ENCODE measurements around the gene STUM. TPM values are rescaled to one million over a fixed set of nuclear protein-coding genes. Genes with fewer than 3 reads are reported as not detected.

Gene STUM
- total RNA-seq, 1 donor from 2014 or later, result 2.8 TPM

DNA sequence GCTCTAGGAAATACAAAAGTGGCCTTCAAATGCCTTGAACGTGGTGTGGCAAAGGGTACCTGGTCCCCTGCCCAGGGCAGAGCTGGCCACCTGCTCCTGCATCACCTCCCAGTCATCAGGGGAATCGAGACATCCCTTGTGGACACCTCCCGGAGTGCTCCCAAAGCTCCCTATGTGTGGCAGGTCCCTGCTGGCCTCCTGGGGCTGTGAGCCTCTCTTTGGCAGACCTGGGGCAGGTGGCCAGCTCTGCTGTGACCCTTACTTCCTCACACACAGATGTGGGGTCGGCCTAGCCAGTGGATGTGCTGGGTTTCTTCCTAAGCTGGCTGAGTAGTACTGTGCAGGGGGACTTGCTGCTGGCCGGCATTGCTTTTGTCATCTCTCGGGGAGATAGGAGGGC, 104.0 kb downstream of the STUM start:
- DNase-seq (ENCODE audit: low spot score), result no peak

DNA sequence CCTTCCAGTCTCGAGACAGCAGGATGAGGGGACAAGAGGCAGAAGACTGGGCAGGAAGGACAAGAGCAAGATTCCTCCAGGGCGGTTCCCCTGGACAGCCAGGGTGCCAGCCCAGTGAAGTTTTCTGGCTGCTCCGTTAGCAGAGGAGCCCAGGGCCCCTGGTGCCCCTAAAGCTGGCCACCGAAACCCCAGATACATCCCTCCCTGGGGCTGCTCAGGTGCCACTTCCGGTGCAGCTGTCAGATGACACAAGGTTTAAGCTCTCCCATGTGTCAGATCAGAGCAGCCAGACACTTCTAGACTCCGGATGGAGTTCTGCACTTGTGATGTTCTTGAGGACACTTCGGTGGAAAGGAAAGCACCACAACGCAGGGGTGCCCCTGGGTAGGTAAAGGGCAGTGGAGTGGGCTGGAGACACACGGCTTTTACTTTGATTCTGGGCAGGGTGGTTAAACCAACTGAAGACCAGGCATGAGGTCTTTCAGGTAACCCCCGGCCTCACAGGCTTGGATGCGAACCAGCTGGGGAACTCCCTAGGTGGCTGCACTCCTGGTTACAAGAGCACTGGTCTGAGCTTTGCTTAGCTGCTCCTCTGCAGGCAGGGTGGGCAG, 104.9 kb downstream of the STUM start:
- no peak for DNase-seq (ENCODE audit: low spot score)

DNA sequence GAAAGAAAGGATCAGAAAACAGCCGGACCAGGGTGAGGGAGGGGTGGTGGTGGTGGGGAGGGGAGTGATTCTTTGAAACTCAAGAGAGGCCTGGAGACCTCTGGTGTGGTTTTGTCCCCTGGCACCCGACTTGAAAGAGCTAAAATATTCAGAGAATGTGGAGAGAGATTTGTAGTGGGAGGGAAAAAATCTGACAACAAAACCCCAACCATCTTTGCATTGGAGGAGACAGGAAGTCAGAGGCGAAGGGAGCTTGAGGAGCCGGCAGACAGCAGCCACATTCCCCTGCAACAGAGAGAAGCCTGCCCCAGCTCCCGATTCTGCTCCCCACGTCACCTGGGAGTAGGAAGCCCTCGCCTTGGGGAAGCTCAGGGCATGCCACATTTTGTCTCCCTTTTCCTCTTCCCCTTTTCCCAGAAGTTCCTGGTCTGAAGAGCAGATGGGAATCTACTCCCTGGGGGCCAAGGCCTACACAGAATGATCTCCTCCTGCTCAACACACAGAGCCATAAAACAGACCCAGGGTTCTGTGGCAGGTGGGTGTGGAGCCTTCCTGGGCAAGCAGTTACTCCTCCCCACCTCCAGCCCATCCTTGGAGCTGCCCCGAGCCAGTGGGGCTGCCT, 105.6 kb downstream of the STUM start:
- DNase-seq (ENCODE audit: low spot score), result no peak

- DNase-seq (ENCODE audit: low spot score), result no peak
Observed at GRCh38 chr1:226654668-226655055, 106.1 kb downstream of the STUM start.

DNA sequence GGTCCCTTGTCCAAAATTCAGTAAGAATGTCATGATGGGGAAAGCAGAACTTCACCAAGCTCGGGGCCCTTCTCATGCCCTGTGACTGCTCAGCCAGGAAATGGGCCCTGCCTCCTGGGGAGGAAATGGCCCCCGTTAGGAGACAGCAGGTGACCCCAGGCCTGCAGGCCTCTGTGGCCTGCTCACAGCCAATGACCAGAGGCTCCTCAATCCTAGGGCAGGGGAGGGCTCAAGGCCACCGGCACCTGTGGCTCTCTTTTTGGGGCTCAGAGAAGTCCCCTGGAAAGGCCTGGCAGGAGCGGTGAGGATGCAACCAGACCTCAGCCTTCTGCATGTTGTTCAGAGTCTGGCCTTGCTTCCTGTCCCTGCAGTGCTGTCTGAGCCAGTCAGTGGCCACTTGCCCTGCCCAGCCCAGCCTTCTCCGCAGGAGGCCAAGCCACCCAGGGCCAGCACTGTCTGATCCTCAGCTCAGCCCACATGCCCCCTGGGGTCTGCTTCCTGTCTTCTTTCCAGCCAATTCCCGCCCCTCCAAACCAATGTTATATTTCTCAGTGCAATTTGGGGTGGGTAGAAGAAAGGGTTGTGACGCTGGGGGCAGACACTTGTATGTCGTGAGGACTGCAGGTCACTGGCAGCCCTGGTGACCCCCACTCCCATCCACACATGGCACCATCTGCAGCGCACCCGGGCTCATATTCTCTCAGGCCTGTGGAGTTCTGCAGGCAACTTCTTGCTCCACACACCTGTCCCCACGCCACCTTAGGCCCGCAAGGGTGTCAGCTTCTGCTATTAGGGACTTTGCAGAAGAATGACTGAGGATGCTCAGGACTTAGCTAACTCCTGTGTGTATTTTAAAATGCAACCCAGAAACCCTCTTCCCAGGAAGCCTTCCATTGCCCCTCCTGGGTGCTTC, 106.9 kb downstream of the STUM start:
- DNase-seq (ENCODE audit: low spot score), result no peak

DNA sequence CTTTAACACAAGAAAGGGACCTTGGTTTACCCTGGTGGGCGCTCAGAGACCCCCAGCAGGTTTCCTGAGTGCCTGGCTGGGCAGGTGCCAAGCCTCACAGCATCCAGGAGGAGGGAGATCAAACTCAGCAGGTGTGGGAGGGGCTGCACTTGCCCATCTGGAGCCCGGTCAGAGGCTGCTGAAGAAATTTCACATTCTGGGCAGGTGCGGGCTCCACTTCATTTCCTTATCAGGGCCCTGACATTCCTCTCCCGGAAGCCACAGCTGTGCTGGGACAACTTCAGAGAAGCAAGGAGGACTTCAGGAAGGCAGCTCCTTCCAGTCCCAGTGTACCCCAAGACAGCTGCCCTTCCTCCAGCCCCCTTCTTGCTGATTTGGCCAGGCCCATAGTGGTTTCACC, 107.6 kb downstream of the STUM start:
- no peak for DNase-seq (ENCODE audit: low spot score)

DNA sequence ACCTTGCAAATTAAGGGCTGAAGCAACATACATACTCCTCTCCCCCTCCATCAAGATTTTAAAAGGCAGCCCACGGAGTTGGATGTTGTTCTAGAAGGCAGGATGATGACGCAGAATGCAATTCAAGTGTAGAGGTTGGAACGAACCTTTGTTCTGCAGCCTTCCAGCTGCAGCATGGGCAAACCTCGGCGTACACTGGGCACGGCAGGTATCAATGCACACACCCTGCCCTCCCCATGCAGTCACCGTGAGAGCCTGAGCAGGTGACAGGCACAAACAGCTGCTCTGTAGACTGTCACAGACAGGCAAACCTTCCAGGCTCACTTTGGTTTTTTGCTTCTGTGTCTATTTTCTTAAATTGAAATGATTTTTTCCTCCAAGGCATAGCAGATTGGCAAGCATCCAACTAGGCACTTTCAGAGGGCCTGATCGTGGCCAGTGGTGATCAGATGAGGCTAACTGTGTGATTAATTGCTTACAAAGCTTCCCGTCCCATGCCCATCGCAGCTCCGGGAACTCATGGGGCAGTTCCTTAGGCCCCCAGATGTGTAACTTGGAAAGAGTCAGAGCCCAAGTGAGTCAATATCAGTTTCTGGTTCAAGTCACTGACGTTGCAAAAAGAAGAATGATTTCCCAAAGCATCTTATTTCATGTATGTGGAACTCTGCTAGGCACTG, 108.2 kb downstream of the STUM start:
- no peak for DNase-seq (ENCODE audit: low spot score)

- DNase-seq (ENCODE audit: low spot score), result no peak
Observed at GRCh38 chr1:226657895-226658545, 109.5 kb downstream of the STUM start.

- no peak for DNase-seq (ENCODE audit: low spot score)
Observed at GRCh38 chr1:226658546-226659125, 110.1 kb downstream of the STUM start.

Other genes with a start within 250 kb of the STUM start
- gene LIN9, start 239.6 kb upstream of the STUM start, total RNA-seq, result 2.7 TPM
- 75.8 TPM for gene PARP1, start 140.7 kb upstream of the STUM start, total RNA-seq
- 29.4 TPM for gene ITPKB, start 190.5 kb downstream of the STUM start, total RNA-seq

Measured in ureter (tissue), 1 donor.